Neural cell (in vitro differentiated cells): ENCODE data around the gene TTC23. TPM values are rescaled to one million over a fixed set of nuclear protein-coding genes. Genes with fewer than 3 reads are reported as not detected.

ENCODE experiments used
- H2AFZ ChIP-seq: fragments of 200-600, 300-800 bp; sonication (generic), shearing (Covaris generic); 2 replicates; pipeline ENCODE4 v1.6.0; 2014; ENCODE audit warnings: low read depth, mild to moderate bottlenecking, antibody characterized with exemption, low read length, moderate library complexity
- H3F3A ChIP-seq: fragments of 200-600 bp; shearing (Covaris generic); 2 replicates; pipeline ENCODE4 v1.6.1; 2016; ENCODE audit warnings: mild to moderate bottlenecking, moderate library complexity, mixed read lengths, antibody characterized with exemption, low read length; ENCODE audit not compliant: insufficient read depth, poor library complexity, severe bottlenecking
- H3K27ac ChIP-seq: fragments of 200-600, 300-800 bp; sonication (generic), shearing (Covaris generic); 2 replicates; pipeline ENCODE4 v1.5.1; 2014; ENCODE audit warnings: mild to moderate bottlenecking, low read length, moderate library complexity
- H3K27me3 ChIP-seq: fragments of 300-800, 200-600 bp; sonication (generic), shearing (Covaris generic); 2 replicates; pipeline ENCODE4 v1.6.0; 2014; ENCODE audit warnings: mild to moderate bottlenecking, low read depth, low read length, moderate library complexity; ENCODE audit not compliant: insufficient read depth
- H3K36me3 ChIP-seq: fragments of 300-800, 200-600 bp; sonication (generic), shearing (Covaris generic); 2 replicates; pipeline ENCODE4 v1.5.1; 2014; ENCODE audit warnings: mild to moderate bottlenecking, antibody characterized with exemption, low read length, moderate library complexity; ENCODE audit not compliant: insufficient read depth
- H3K4me2 ChIP-seq: fragments of 300-800, 200-600 bp; sonication (generic), shearing (Covaris generic); 2 replicates; pipeline ENCODE4 v1.6.0; 2014; ENCODE audit warnings: mild to moderate bottlenecking, low read length
- H3K4me3 ChIP-seq: fragments of 300-800, 200-600 bp; sonication (generic), shearing (Covaris generic); 2 replicates; pipeline ENCODE4 v1.5.1; 2014; ENCODE audit warnings: mild to moderate bottlenecking, low read length, moderate library complexity
- H3K79me2 ChIP-seq: fragments of 200-600 bp; shearing (Covaris generic); replicated peaks from 2 replicates; pipeline ENCODE4 v1.6.0; 2014; ENCODE audit warnings: mild to moderate bottlenecking, low read length, moderate library complexity; ENCODE audit not compliant: insufficient read depth
- H3K9ac ChIP-seq: fragments of 300-800, 200-600 bp; sonication (generic), shearing (Covaris generic); 2 replicates; pipeline ENCODE4 v1.6.1; 2016; ENCODE audit warnings: mild to moderate bottlenecking, low read length, mixed read lengths
- H3K9me2 ChIP-seq: fragments of 200-600 bp; shearing (Covaris generic); 2 replicates; pipeline ENCODE4 v1.6.1; 2016; ENCODE audit warnings: mild to moderate bottlenecking, low read length, mixed read lengths; ENCODE audit not compliant: insufficient read depth
- H3K9me3 ChIP-seq: fragments of 200-600, 300-800 bp; sonication (generic), shearing (Covaris generic); 2 replicates; pipeline ENCODE4 v1.6.1; 2016; ENCODE audit warnings: mild to moderate bottlenecking, mixed run types, low read length, moderate library complexity, mixed read lengths
- H4K20me1 ChIP-seq: fragments of 200-600 bp; shearing (Covaris generic); 2 replicates; pipeline ENCODE4 v1.6.1; 2016; ENCODE audit warnings: mild to moderate bottlenecking, mixed run types; ENCODE audit not compliant: insufficient read depth
- CTCF ChIP-seq: fragments of 450-650 bp; IDR thresholded peaks from 2 replicates; pipeline ENCODE4 v1.5.1; 2014; ENCODE audit warnings: antibody characterized with exemption, mild to moderate bottlenecking, moderate library complexity; ENCODE audit not compliant: poor library complexity, severe bottlenecking
- EP300 ChIP-seq: fragments of 450-650 bp; conservative IDR thresholded peaks from 2 replicates; pipeline ENCODE4 v1.6.1; 2014; ENCODE audit warnings: antibody characterized with exemption, mild to moderate bottlenecking, moderate library complexity; ENCODE audit not compliant: poor library complexity, severe bottlenecking
- EZH2 ChIP-seq: fragments of 200-600, 300-800 bp; shearing (Covaris generic), sonication (generic); IDR thresholded peaks from 2 replicates; pipeline ENCODE4 v1.6.1; 2014; ENCODE audit warnings: antibody characterized with exemption, low read length, borderline replicate concordance, mild to moderate bottlenecking; ENCODE audit not compliant: insufficient read depth, poor library complexity, severe bottlenecking
- MXI1 ChIP-seq: fragments of 450-650 bp; conservative IDR thresholded peaks from 2 replicates; pipeline ENCODE4 v1.6.1; 2014; ENCODE audit warnings: antibody characterized with exemption, mild to moderate bottlenecking; ENCODE audit not compliant: poor library complexity, severe bottlenecking
- POLR2AphosphoS5 ChIP-seq: IDR thresholded peaks from 2 replicates; pipeline ENCODE4 v1.6.1; 2012
- RAD21 ChIP-seq: fragments of 450-650 bp; conservative IDR thresholded peaks from 2 replicates; pipeline ENCODE4 v1.6.1; 2014; ENCODE audit warnings: antibody characterized with exemption, mild to moderate bottlenecking, moderate library complexity
- REST ChIP-seq: IDR thresholded peaks from 2 replicates; pipeline ENCODE4 v1.6.1; 2012; ENCODE audit warnings: borderline replicate concordance
- SMC3 ChIP-seq: fragments of 450-650 bp; conservative IDR thresholded peaks from 2 replicates; pipeline ENCODE4 v1.6.1; 2014; ENCODE audit warnings: antibody characterized with exemption, mild to moderate bottlenecking, moderate library complexity; ENCODE audit not compliant: poor library complexity
- TAF1 ChIP-seq: IDR thresholded peaks from 2 replicates; pipeline ENCODE4 v1.6.1; 2012; ENCODE audit warnings: low read depth
- polyA plus RNA-seq: library from polyadenylated mRNA; depleted of rRNA; stranded (reverse); fragments of >200 nt; gene quantifications from 2 replicates; pipeline ENCODE4 v1.2.3, GENCODE V29; 2014

The TTC23 gene
- polyA plus RNA-seq, 1 donor from 2014 or later, result 6.2 TPM

- TF ChIP-seq EP300 (no peak), RAD21 (no peak), SMC3 (no peak), POLR2AphosphoS5 (no peak), MXI1 (no peak), EZH2 (no peak), REST (no peak), TAF1 (no peak), CTCF (no peak)
- H3K9me2 ChIP-seq, result no peaks in the 10 kb centered on the region
Measured at GRCh38 chr15:99110581-99111320, 138.6 kb downstream of the TTC23 start.

DNA sequence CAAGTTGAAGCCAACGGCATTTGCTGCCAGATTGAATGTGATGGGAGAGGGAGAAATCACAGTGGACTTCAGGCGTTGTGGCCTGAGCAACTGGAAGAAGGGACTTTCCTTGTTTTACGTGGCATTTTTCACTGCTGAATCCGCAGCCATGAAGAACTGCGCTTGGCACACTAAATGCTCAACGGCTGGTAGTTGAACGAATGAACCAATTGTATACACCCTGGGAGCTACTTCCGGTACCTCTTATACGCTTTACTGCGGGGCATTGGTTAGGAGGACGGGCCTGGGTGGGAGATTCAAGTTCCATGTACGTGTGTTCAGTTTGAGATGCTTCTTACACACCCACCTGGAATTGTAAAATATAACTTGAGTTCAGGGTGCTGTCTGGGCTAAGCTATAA lies 139.3 kb downstream of the TTC23 start:
- H3K9me3 ChIP-seq, result no peaks in the 10 kb centered on the region
- no peak overlapping the region for H3K27ac ChIP-seq
- H3K4me3 ChIP-seq, result no peak overlapping the region
- no peaks in the 10 kb centered on the region for H3K79me2 ChIP-seq
- no peaks in the 10 kb centered on the region for H3K9me2 ChIP-seq
- H4K20me1 ChIP-seq, result no peaks in the 10 kb centered on the region
- no peaks in the 10 kb centered on the region for H3F3A ChIP-seq
- no peaks in the 10 kb centered on the region for H3K36me3 ChIP-seq
- no peak overlapping the region for H3K9ac ChIP-seq
- no peak overlapping the region for H3K4me2 ChIP-seq
- no peak overlapping the region for H2AFZ ChIP-seq
- H3K27me3 ChIP-seq, result peaks cover 9% of the 10 kb centered on the region
- TF ChIP-seq RAD21, result no peak
- no peak for TF ChIP-seq POLR2AphosphoS5
- no peak for TF ChIP-seq MXI1
- TF ChIP-seq EP300, result no peak
- no peak for TF ChIP-seq CTCF
- no peak for TF ChIP-seq SMC3
- TF ChIP-seq TAF1, result no peak
- TF ChIP-seq REST, result no peak
- TF ChIP-seq EZH2, result no peak

More at GRCh38 chr15:99110581-99111320, 138.6 kb downstream of the TTC23 start:
- H3K27ac ChIP-seq, result no peak overlapping the region
- no peaks in the 10 kb centered on the region for H3K79me2 ChIP-seq
- H3K27me3 ChIP-seq, result peaks cover 9% of the 10 kb centered on the region
- H3K4me3 ChIP-seq, result no peak overlapping the region
- no peaks in the 10 kb centered on the region for H3F3A ChIP-seq
- no peak overlapping the region for H3K4me2 ChIP-seq
- H2AFZ ChIP-seq, result no peak overlapping the region
- no peak overlapping the region for H3K9ac ChIP-seq
- no peaks in the 10 kb centered on the region for H3K9me3 ChIP-seq
- H4K20me1 ChIP-seq, result no peaks in the 10 kb centered on the region
- H3K36me3 ChIP-seq, result no peaks in the 10 kb centered on the region
